ENCODE measurements around the gene LRRN4.

DNA sequence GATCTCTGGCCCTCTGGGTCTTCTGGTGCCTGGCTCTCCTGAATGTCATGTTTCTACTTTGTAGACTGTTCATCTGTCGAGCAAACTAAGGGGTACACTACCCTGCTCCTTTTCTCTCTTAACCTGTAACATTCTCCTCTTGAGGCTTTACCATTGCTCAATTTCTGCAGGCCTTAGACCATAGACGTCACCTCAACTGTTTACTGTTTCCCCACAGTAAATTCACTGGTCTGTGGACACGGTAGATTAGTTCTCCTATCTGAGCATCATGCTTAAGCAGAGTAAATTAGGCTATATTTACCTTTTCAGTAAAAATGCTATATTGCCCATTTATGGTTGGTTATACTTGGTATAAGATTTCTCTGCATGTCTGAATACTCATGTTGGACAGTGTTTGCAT lies 62.9 kb downstream of the LRRN4 start:
- TF ChIP-seq, protein P1, sequence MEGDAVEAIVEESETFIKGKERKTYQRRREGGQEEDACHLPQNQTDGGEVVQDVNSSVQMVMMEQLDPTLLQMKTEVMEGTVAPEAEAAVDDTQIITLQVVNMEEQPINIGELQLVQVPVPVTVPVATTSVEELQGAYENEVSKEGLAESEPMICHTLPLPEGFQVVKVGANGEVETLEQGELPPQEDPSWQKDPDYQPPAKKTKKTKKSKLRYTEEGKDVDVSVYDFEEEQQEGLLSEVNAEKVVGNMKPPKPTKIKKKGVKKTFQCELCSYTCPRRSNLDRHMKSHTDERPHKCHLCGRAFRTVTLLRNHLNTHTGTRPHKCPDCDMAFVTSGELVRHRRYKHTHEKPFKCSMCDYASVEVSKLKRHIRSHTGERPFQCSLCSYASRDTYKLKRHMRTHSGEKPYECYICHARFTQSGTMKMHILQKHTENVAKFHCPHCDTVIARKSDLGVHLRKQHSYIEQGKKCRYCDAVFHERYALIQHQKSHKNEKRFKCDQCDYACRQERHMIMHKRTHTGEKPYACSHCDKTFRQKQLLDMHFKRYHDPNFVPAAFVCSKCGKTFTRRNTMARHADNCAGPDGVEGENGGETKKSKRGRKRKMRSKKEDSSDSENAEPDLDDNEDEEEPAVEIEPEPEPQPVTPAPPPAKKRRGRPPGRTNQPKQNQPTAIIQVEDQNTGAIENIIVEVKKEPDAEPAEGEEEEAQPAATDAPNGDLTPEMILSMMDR (IDR thresholded peaks at IDR 0.05; ENCODE audit: poor library complexity): no peak
- TF ChIP-seq EZH2 (IDR thresholded peaks at IDR 0.05; ENCODE audit: borderline replicate concordance) (no peak), EZH2phosphoT487 (IDR thresholded peaks at IDR 0.05; ENCODE audit: low read depth, severe bottlenecking, unreplicated experiment) (no peak)

Measured in hepatocyte (in vitro differentiated cells).